Activated T-helper 17 cell treated with anti-CD3 and anti-CD28 coated beads, Interleukin-2, amount 50 U/mL, for 72 hours (primary cell): ENCODE results near the gene MAS1. TPM values are rescaled to one million over a fixed set of nuclear protein-coding genes. Genes with fewer than 3 reads are reported as not detected.

Experiments used
- total RNA-seq, 2 donors: library from RNA; stranded (reverse); gene quantifications; one replicate each; pipeline ENCODE4 v1.2.3, GENCODE V29; 2022

The MAS1 gene
- total RNA-seq, 2 donors from 2014 or later: not detected

Other genes with a start within 250 kb of the MAS1 start
- gene SOD2, start 197.7 kb upstream of the MAS1 start, total RNA-seq: 100 to 1,000 TPM; 110 to 112 TPM
- gene WTAP, start 163.5 kb upstream of the MAS1 start, total RNA-seq: 10 to 100 TPM; 79.8 to 88.5 TPM
- gene ACAT2, start 128.9 kb upstream of the MAS1 start, total RNA-seq: 10 to 100 TPM; 66.2 to 90.3 TPM
- gene TCP1, start 101.4 kb upstream of the MAS1 start, total RNA-seq: 100 to 1,000 TPM; 321 to 554 TPM
- 100 to 1,000 TPM in 1 of 2 donors, 10 to 100 TPM in 1; 61.9 to 124 TPM for gene MRPL18, start 100.5 kb upstream of the MAS1 start, total RNA-seq
- under 1 TPM; 0.74 to 0.82 TPM for gene PNLDC1, start 90.7 kb upstream of the MAS1 start, total RNA-seq
- gene IGF2R, start 78.1 kb downstream of the MAS1 start, total RNA-seq: 10 to 100 TPM; 68.2 to 82.2 TPM
- 1 to 10 TPM; 3.3 to 3.7 TPM for gene SLC22A1, start 230.8 kb downstream of the MAS1 start, total RNA-seq